ENCODE measurements around the gene FOLR2. TPM values are rescaled to one million over a fixed set of nuclear protein-coding genes. Genes with fewer than 3 reads are reported as not detected.
"Not testable (repeated sequence)": the region's sequence is repeated elsewhere in the genome, so short reads cannot be mapped to it uniquely, and the experiment has no call there.

FOLR2 gene
- total RNA-seq, 1 donor from 2014 or later, result not detected

DNA sequence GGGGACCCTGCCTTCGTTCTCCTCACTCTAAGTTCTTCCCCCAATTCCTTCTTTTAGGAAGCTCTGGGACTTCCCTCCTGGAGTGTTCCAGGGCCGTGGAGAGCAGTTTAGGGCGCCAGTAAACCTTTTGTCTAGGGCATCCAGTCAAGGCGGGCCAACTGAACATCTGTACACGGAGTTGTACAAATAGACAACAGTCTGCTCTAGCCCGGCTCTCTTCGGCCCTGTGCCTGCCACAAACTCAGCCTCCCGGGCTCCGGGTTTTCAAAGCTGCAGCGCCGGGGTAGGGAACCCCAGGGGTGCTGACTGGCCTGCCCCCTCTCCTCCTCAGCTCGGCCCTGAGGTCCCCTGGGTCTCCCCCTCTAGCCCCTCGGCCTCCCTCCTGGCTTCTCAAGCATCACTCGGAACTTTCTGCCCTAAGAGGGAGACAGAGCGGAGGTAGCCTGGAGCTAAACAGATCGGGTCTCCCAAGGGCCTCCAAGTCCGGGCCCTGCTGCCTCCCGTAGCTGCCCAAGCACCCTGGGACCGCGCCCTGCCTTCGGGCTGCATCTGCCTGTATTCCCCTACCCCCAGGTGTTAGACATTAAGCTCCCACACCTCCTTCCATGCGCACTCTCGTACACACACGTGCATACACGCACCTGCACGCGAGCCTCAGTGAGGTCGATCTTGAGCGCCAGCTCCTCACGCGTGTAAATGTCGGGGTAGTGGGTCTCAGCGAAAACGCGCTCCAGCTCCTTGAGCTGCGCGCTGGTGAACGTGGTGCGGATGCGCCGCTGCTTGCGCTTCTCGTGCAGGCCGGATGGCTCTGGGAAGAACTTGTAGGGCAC lies 24.1 kb downstream of the FOLR2 start:
- DNase-seq (ENCODE audit: low read depth in 2 of 2), result no peak

DNA sequence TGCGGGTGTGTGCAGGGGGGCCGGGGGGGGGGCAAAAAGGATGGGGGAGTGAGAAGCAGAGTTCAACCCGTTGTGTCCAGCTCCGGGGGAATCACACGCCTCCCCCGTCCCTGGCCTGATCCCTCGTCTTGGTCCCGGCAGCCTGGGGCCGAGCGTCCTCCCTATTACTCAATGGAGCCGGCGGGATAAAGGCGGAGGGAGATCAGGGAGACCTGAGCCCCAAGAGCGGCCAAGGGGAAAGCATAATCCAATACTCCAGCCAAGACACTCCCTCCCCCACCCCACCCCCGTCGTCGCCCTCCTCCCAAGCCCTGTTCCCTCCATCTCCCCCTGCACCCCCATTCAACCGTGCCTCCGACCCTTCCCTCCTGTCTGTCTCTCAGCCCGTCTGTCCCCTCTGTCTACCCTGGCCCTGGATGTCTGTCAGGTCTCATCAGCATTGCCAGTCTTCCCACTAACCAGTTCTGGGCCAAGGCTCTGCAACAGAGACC lies 24.7 kb downstream of the FOLR2 start:
- no peak for DNase-seq (ENCODE audit: low read depth in 2 of 2)

DNA sequence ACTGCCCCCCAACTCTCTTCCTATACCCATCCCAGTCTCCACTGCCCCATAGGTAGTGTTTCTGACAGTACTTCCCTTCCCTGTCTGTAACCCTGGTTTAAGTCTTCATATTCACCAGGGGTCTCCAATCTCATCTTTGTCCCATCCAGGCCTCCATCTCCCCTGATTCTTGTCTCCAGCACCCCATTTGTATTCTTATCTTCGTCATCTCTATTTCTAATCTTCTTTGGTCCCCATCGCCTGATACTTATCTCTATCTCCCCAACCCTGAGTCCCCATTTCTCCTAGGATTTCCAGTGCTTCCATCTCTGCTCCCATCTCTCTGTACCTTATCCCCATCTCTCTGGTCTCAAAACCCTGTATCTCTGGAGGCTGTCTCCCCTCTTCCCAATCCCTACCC lies 25.5 kb downstream of the FOLR2 start:
- DNase-seq (ENCODE audit: low read depth in 2 of 2), result no peak

DNA sequence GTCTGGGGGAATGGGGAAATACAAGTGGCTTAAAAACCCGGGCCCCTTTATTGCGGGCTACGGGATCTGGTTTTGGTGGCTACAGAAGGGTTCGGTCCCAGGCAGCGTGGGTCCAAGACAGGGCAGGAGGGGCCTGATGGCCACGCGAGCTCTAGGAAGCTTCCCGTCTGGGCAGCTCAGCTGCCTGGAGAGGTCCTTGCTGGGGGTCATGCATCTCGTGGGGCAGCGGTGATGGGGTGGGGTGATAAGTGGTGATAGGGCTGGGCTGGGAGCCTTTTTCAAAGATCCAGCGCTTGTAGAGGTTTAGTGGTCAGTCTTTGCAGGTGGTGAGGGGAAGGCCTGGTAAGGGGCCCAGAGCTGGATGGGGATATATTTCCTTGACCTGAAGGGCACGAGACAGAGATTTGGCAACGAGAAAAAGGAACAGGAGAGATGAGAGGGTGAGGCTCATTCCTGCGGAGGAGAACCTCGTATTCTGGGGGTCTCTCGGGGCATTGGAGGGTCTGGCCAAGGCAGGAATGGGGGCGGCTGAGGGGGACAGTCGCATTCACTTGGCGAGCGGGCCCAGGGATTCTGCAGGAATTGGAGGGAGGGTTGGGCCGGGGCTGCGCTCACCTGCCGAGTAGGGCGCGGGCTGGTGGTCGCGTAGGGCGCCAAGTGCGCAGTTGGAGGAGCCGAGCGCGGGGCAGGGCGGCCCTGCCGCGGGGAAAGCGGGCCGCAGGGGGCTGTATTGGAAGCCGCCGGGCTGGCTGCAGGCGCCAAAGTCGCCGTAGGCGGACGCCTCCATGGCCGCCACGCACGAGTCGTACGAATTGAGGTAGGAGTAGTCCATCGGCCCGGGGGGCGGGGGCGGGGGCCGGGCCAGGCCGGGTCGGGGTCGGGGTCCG lies 26.8 kb downstream of the FOLR2 start:
- DNase-seq (ENCODE audit: low read depth in 2 of 2), result no peak

DNA sequence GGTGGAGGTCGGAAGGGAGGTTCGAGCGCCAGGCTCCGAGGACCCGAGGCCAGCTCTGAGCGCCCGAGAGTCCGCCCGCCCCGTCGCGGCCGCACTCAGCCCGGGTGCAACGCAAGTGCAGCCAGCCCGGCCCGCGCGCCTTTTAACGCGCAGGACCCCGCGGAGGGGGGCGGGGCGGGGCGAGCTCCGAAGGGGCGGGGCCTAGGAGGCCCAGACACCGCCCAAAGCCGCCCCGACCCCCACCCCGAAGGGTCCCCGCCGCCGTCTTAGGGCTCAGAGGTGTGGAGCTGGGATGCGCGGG lies 27.4 kb downstream of the FOLR2 start, which contains the start of gene PHOX2A:
Gene PHOX2A, minus strand, starts transcription at position 117 of the 301 bp plus-strand sequence. CDS start 172 bp downstream, outside the sequence.
- no peak for DNase-seq (ENCODE audit: low read depth in 2 of 2)

DNA sequence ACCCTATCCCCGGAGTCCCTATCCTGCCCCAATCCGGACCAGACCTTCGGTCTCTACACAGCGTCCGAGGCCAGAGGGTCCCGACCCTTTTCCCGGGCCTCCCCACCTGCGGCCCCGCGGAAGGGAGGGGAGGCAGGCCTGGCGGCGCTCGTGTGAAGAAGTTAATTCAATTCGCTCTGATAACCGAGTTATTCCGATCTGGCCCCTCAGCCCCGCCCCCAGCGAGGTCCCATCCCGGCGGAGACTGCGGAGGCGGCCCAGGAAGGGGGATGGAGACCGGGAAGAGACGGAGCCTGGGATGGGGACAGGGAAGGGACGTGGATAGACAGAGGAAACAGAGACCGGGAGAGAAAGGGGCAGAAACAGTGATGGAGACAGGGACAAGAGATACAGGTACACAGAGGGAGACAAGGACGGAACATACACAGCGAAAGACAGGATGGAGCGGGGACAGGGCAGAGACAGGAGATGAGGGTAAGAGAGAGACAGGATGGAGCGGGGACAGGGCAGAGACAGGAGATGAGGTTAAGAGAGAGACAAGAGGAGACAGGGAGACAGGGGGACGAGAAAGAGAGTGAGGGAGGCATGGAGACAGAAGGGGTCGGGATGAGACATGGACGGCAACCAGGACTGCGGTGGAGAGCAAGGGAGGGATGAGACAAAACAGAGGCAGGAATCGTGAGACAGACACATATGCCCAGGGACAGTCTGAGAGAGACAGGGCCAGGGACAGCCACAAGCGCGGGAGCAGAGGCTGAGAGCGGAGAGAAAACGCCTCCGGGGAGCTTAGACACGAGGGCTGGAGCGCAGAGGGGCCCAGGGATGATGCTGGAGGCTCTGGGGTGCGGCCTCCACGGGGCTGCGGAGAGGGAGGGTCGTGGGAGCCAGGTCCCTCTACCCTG lies 28.0 kb downstream of the FOLR2 start:
- DNase-seq (ENCODE audit: low read depth in 2 of 2), result no peak

DNA sequence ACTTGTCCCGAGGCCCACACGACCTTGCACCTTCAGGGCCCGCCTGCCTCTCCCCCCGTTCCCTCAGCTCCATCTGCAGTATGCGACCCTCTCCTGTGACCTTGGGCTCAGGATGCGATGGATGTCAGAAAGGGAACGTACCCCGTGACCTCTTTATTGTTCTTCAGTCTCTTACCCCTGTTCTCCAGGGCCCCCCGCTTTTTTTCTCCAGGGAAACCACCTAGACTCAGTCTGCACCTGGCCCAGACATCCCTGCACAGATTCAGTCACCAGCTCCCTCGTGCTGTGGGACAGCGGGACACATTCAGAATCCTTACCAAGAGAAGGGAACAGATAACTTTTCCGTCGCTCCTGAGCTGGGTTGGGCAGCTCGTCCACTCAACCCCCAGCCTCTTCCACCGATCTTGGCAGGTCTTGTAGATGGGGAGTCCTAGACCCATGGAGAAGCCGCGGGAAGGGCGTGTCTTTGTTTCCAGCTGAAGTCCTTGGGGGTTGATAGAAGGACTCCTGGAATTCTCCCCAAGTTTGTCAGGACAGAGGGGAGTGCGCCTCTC lies 28.7 kb downstream of the FOLR2 start:
- no peak for DNase-seq (ENCODE audit: low read depth in 2 of 2)

DNA sequence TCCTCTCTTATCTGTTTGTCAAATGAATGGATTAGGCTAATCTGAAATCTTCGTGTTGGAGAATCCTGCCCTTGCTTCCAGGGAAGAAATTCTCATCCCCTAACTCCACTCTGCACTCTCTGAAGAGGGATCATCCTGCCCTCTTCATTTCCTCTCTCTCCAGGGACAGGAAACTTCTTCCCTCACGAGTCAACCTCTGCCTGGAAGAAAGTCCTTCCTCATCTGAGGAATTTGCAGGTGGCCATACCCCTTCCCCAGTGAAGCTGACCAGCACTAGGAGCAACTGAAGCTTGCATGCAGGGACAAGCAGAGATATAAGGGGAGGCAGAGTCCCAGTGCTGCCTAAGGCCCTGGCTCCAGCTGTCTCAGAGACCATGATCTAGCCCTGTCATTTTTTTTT lies 31.0 kb downstream of the FOLR2 start:
- no peak for DNase-seq (ENCODE audit: low read depth in 2 of 2)

DNA sequence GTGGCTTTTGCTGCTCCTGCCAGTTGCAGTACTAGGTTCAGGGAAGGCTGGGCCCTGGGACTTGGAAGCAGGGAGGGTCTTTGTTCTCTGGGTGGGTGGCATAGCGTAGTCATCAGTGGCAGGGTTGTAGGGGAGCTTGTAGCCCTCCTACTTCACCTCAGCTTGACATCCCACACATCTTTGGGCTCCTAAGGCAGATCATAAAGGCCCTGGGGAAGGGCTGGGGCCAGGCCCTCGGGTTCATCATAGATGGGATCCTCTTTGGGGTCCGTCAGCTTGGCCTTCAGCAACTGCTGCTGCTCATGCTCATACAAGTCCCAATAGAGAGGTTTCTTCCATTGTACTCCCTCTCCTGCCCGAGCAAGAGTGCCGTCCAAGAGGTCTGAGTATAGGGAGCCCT lies 33.4 kb downstream of the FOLR2 start:
- DNase-seq (ENCODE audit: low read depth in 2 of 2), result no peak

DNA sequence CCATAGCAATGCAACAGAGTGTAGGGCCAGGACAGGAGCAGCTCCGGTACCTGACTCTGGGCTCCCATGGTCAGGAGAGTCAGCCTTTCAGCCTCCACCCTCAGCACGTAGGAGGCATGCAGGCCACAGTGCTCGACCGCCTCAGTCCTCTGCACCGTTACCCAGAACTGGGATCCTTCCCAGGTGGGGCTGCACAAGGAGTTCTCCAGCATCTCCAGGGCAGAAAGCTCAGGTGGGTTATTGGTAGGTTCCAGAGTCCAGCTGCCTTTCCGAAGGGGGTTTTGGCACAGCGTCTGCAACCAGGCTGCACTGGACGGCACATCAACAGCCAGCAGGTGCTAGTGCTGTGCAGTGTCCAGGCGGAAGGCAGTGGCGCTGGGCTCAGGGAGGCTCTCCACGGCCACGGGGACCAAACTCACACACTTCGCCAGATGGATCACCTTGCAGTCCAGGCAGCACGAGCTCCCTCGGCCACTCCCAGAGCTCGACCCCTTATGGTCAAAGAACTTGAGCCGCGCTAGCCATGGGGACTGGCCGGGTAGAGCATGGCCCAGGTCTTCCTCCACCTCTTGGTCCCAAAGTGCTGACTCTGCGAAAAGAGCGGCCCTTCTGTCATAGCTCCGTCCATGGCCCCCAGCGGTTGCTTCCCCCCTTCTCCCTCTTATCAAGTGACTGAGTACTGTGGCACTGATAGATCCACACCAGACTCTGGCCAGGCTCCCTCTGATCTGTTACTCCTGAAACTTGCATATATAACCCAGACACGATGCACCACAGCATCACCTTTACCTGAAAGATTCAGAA lies 34.3 kb downstream of the FOLR2 start:
- DNase-seq (ENCODE audit: low read depth in 2 of 2), result no peak

DNA sequence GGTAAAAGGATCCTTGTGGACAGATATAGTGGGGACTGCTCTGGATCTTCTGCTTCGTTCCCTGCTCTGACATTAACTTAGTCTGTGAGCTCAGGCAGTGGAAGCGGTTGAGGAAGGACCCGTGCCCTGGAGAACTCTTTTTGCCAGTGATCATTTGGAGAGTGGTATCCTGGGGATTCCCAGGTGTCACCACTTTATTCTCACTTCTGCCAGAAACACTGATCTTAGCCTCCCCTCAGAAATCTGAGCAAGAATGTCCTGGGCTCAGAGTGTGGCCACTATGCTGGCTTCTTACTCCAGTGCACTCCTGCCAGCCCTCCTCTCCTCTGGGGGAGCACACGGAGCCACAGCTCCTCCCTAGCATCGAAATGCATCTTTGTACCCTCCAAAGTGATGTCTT lies 35.0 kb downstream of the FOLR2 start:
- no peak for DNase-seq (ENCODE audit: low read depth in 2 of 2)

DNA sequence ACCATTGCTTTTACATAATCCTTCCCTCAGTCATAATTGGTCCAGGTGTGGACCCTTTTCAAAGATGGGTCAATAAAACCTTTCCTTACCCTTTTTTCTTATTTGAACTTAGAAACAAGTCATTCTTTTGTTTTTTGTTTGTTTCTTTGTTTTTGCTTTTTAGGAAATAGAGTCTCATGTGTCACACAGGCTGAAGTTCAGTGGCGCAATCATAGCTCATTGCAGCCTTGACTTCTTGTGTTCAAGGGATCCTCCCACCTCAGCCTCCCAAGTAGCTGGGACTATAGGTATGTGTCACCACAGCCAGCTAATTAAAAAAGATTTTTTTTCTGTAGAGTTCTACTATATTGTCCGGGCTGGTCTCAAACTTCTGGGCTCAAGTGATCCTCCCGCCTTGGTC lies 36.8 kb downstream of the FOLR2 start:
- no peak for DNase-seq (ENCODE audit: low read depth in 2 of 2)

DNA sequence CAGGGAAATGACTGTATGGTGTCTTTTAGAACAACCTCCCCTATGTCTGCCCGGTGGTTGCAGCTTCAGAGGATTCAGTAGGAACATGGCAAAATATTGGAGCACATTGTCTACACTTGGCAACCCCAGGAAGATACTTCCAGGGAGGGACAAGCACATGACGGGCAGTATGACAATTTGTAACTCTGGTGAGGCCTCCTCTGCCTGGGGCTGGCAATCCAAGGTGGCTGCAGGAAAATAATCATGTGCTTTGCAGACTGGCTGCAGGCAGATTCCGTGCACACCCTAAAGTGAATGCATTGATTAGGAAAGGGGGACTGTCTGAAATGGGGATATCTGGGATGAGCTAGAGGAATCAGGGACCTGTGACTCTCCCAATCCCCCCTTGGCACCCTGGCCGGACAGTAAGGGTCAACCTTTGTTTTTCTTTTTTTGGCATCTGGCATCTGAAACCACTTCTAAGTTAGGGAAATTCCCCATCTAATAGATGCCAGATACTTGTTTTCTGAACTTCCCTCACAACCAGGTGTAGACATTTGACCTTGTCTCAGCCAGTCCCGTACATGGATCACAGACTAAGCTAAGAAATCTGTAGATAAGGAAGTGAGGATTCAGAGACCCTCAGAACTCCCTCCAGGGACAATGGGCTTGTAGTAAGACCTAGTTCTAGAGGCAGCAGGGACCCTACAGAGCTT lies 37.9 kb downstream of the FOLR2 start:
- DNase-seq (ENCODE audit: low read depth in 2 of 2), result no peak

DNA sequence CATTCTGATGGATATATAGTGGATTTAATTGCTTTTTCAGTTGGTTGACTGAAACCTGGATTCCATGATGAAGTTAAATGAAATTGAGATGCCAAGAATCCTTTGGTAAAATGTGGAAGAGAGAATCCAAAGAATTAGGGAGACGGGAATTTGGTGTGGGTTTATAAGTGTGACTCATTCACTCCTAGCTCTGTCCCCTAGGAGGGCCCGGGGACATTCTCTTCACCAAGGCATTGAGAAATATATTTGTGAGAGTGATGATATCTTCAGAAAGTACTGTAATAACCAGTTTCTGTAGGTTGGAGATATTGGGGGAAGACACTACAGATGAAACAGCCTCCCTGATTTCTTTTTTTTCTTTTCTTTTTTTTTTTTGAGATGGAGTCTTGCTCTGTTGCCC lies 41.0 kb downstream of the FOLR2 start:
- no peak for DNase-seq (ENCODE audit: low read depth in 2 of 2)

DNA sequence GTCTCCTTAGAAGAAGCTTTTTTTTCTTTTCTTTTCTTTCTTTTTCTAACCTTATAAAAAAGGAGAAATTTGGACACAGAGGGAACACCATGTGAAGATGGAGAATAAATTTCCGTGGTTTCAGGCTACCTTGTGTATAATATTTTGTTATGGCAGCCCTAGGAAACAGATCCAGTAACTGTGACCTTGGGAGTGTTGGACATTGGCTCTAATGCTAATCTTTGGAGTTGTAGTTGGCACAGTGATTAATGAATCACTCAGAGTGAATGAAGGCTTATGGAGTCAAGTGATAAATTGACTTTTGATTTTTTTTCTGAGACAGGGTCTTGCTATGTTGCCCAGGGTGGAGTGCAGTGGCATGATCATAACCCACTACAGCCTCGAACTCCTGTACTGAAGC lies 42.9 kb downstream of the FOLR2 start:
- DNase-seq (ENCODE audit: low read depth in 2 of 2), result no peak

DNA sequence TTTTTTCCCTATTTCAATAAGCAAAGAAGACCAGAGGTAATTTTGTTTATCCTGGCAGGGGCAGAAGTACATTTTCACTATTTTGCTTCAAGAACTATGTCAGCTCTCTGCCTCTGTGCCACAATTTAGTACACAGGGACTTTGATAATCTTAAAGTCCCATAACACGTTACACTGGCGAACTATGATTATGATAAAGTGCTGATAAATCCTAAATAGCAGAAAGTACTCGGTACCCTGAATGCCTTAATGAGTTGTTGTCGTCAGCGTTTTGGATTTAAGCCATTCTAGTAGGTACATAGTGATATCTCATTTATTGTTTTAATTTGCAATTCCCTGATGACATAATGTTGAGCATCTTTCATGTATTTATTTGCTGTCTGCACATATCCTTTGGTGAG lies 44.0 kb downstream of the FOLR2 start:
- no peak for DNase-seq (ENCODE audit: low read depth in 2 of 2)

DNA sequence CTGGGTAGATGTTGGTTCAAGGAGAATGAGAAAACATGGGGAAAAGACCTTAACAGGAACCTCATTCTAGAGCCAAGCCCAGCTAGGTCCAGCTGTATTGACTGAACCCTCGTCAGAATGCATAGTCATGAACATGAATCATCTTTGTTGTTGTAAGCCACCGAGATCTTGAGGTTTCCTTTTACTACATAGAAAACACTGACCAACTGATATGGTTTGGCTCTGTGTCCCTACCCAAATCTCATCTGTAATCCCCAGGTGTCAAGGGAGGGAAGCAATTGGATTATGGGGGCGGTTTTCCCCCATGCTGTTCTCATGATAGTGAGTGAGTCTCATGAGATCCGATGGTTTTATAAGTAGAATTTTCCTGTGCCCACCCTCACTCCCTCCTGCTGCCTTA lies 46.8 kb downstream of the FOLR2 start:
- peak in 1 of 2 donors; percentile 31 for DNase-seq (ENCODE audit: low read depth in 2 of 2)

DNA sequence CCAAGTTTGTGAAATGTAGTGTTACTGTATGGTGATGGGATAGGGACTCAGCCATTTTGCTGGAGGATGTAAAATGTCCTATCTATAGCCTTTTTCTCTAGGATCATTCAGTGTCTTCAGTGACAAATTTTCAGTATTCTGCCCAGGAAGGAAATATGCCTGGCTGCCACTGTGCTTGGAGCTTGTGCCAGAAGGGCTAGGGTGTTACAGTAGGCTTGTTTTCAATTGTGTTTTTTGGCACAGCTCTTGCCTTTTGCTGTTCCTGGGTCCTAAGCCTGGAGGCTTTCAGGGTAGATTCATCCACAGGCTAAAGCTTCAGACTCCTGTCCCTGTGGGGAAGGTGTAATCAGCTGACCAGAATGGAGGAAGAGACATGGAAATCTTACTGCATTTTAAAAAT lies 49.4 kb downstream of the FOLR2 start:
- DNase-seq (ENCODE audit: low read depth in 2 of 2), result no peak

DNA sequence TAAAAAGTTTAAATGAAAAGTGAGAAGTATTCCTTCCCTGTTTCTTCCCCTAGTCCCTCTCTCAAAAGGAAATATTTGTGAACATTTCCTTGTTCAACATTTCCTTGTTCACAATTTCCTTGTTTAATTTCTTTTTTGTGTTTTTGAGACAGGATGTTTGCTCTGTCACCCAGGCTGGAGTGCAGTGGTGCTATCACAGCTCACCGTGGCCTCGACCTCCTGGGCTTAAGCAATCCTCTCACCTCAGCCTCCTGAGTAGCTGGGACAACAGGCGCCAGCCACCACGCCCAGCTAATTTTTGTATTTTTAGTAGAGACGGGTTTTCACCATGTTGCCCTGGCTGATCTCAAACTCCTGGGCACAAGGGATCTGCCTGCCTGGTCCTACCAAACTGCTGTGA lies 50.4 kb downstream of the FOLR2 start:
- not testable (repeated sequence) for DNase-seq (ENCODE audit: low read depth in 2 of 2)
